ENCODE results near the gene CFTR. TPM values are rescaled to one million over a fixed set of nuclear protein-coding genes. Genes with fewer than 3 reads are reported as not detected.

The CFTR gene
- total RNA-seq (ENCODE audit: unreplicated experiment), result 0.18 TPM
- long read RNA-seq, result 0 reads

DNA sequence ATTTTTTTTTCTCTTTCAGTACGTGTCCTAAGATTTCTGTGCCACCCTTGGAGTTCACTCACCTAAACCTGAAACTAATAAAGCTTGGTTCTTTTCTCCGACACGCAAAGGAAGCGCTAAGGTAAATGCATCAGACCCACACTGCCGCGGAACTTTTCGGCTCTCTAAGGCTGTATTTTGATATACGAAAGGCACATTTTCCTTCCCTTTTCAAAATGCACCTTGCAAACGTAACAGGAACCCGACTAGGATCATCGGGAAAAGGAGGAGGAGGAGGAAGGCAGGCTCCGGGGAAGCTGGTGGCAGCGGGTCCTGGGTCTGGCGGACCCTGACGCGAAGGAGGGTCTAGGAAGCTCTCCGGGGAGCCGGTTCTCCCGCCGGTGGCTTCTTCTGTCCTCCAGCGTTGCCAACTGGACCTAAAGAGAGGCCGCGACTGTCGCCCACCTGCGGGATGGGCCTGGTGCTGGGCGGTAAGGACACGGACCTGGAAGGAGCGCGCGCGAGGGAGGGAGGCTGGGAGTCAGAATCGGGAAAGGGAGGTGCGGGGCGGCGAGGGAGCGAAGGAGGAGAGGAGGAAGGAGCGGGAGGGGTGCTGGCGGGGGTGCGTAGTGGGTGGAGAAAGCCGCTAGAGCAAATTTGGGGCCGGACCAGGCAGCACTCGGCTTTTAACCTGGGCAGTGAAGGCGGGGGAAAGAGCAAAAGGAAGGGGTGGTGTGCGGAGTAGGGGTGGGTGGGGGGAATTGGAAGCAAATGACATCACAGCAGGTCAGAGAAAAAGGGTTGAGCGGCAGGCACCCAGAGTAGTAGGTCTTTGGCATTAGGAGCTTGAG lies at the start of gene CFTR:
TSS of gene CFTR (plus strand) at position 801 of the 830 bp plus-strand sequence. CDS start 70 bp downstream, outside the sequence.
- no peaks in the 10 kb centered on the region for H3K36me3 Mint-ChIP-seq (ENCODE audit: low read depth, unreplicated experiment)
- H3K27ac Mint-ChIP-seq (ENCODE audit: unreplicated experiment), result no peak within 1 kb of the TSS
- H3K27me3 Mint-ChIP-seq (ENCODE audit: unreplicated experiment), result no peaks in the 10 kb centered on the region

DNA sequence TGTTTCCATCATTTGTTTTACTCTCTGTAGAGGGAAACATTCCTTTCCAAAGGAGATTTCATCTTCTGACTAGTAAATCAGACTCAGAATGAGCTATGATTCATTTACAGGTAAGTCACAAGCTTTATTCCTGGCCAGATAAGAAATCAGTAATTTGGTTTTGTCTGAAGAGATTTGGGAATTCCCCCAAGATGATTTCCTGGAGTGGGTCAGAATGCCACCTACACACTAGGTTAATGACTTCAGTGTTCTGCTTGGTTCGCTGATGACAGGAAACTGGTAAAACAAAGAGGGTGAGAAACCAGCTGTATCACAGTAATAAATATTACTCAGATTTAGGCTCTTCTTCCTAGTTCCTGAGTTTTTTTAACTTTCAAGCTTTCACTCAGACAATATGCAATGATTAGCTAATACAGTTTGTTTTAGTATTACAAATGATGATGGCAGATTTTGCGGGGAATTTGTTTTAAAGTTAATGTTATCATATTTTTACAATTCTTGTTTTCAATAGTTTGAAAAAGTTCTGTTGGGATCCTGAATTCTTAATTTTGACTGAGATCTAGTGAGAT lies 44.3 kb upstream of the CFTR start:
- peaks cover 13% of the 10 kb centered on the region for H3K4me1 Mint-ChIP-seq (ENCODE audit: unreplicated experiment)
- DNase-seq (ENCODE audit: low spot score), result no peak
- H3K4me3 Mint-ChIP-seq (ENCODE audit: unreplicated experiment), result no peak overlapping the region
- TF ChIP-seq, protein P1, sequence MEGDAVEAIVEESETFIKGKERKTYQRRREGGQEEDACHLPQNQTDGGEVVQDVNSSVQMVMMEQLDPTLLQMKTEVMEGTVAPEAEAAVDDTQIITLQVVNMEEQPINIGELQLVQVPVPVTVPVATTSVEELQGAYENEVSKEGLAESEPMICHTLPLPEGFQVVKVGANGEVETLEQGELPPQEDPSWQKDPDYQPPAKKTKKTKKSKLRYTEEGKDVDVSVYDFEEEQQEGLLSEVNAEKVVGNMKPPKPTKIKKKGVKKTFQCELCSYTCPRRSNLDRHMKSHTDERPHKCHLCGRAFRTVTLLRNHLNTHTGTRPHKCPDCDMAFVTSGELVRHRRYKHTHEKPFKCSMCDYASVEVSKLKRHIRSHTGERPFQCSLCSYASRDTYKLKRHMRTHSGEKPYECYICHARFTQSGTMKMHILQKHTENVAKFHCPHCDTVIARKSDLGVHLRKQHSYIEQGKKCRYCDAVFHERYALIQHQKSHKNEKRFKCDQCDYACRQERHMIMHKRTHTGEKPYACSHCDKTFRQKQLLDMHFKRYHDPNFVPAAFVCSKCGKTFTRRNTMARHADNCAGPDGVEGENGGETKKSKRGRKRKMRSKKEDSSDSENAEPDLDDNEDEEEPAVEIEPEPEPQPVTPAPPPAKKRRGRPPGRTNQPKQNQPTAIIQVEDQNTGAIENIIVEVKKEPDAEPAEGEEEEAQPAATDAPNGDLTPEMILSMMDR (IDR thresholded peaks at IDR 0.05; ENCODE audit: unreplicated experiment), result no peak
- H3K27me3 Mint-ChIP-seq (ENCODE audit: unreplicated experiment), result no peaks in the 10 kb centered on the region
- peak overlapping the region; percentile 69 for H3K27ac Mint-ChIP-seq (ENCODE audit: unreplicated experiment)
- H3K9me3 Mint-ChIP-seq (ENCODE audit: unreplicated experiment), result no peaks in the 10 kb centered on the region
- H3K36me3 Mint-ChIP-seq (ENCODE audit: low read depth, unreplicated experiment), result no peaks in the 10 kb centered on the region

More for the DNA sequence above, at the start of gene CFTR:
- Mint-ChIP-seq H3K9me3 (ENCODE audit: unreplicated experiment) (no peaks in the 10 kb centered on the region), H3K4me1 (ENCODE audit: unreplicated experiment) (peaks cover 8% of the 10 kb centered on the region), H3K4me3 (ENCODE audit: unreplicated experiment) (peak within 1 kb of the TSS; percentile 90)
- DNase-seq (ENCODE audit: low spot score), result peak; percentile 21
- TF ChIP-seq, protein P1 (IDR thresholded peaks at IDR 0.05; ENCODE audit: unreplicated experiment), result no peak

DNA sequence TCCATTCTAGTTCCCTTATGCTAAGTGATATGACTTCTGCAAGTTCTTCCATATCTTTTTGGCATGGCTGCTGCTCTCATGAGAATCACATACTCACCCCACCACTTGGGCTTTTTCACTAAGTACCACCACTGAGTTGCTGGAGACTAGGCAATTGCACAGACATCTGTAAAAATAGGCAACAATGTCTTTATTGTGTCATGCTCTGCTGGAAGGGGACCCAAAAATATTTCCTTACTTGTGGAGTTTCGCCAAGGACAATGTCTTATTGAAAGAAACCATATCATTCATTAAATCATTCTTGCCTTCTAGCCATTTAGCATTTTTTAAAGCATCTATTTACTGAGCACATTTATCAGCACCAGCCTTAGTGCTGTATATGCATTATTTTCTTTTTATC lies 35.2 kb upstream of the CFTR start:
- DNase-seq (ENCODE audit: low spot score), result no peak
- Mint-ChIP-seq H3K4me3 (ENCODE audit: unreplicated experiment) (no peak overlapping the region), H3K9me3 (ENCODE audit: unreplicated experiment) (no peaks in the 10 kb centered on the region), H3K36me3 (ENCODE audit: low read depth, unreplicated experiment) (no peaks in the 10 kb centered on the region), H3K27me3 (ENCODE audit: unreplicated experiment) (peaks cover 4% of the 10 kb centered on the region), H3K27ac (ENCODE audit: unreplicated experiment) (no peak overlapping the region), H3K4me1 (ENCODE audit: unreplicated experiment) (no peaks in the 10 kb centered on the region)
- TF ChIP-seq, protein P1 (IDR thresholded peaks at IDR 0.05; ENCODE audit: unreplicated experiment), result no peak

DNA sequence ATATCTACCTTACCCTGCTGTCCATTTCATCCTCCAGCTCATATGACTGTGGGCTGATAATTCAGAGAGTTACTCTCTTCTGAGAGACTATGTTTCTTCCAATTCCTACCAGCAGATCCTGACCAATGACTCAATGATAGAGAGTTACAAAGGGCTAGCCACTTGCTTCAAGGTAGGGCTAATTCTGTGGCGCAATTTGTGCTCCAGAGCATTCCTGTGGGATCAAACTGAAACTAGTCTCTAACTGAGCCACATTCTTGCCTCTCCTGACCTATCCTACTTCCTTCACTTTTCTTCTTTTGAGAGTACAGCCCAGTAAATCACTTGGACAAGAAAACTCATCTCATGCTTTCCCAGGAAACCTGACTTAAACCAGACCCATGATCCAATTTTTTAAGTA lies 34.6 kb upstream of the CFTR start:
- H3K4me1 Mint-ChIP-seq (ENCODE audit: unreplicated experiment), result no peaks in the 10 kb centered on the region
- no peaks in the 10 kb centered on the region for H3K36me3 Mint-ChIP-seq (ENCODE audit: low read depth, unreplicated experiment)
- TF ChIP-seq, protein P1 (IDR thresholded peaks at IDR 0.05; ENCODE audit: unreplicated experiment), result no peak
- H3K27ac Mint-ChIP-seq (ENCODE audit: unreplicated experiment), result no peak overlapping the region
- H3K4me3 Mint-ChIP-seq (ENCODE audit: unreplicated experiment), result no peak overlapping the region
- H3K9me3 Mint-ChIP-seq (ENCODE audit: unreplicated experiment), result no peaks in the 10 kb centered on the region
- no peak for DNase-seq (ENCODE audit: low spot score)
- H3K27me3 Mint-ChIP-seq (ENCODE audit: unreplicated experiment), result peaks cover 4% of the 10 kb centered on the region
